Heart right ventricle (tissue), 16 donors: ENCODE results near the gene SUPT20HL2. TPM values are rescaled to one million over a fixed set of nuclear protein-coding genes. Genes with fewer than 3 reads are reported as not detected.

Experiments
- ATAC-seq, 8 donors: fragments of 200-7000 bp; cut with Tn5 transposase; one replicate each; pipeline ENCODE4 v1.9.1; 2020; ENCODE audit warnings: mild to moderate bottlenecking in 8 of 8, moderate library complexity in 8 of 8, moderate number of reproducible peaks in 1 of 8
- DNase-seq, 2 donors: peaks; one replicate each; pipeline ENCODE4 v3.0.0-alpha.2; 2020
- H3K27ac ChIP-seq, 10 donors: fragments of 200-600 bp; sonication (generic) in 2 of 10; one replicate each; pipeline versions ENCODE4 v1.5.0 to v1.8.0; 2020 to 2022; ENCODE audit warnings: mild to moderate bottlenecking in 3 of 10
- H3K27me3 ChIP-seq, 7 donors: fragments of 200-600 bp; one replicate each; pipeline ENCODE4 v1.8.0; 2021 to 2022; ENCODE audit warnings: mild to moderate bottlenecking in 2 of 7
- H3K36me3 ChIP-seq, 9 donors: fragments of 200-600 bp; sonication (generic) in 1 of 9; one replicate each; pipeline versions ENCODE4 v1.5.0 to v1.8.0; 2020 to 2022; ENCODE audit warnings: mild to moderate bottlenecking in 2 of 9
- H3K4me1 ChIP-seq, 9 donors: fragments of 200-600 bp; sonication (generic) in 1 of 9; one replicate each; pipeline versions ENCODE4 v1.5.0 to v1.8.0; 2020 to 2022; ENCODE audit warnings: mild to moderate bottlenecking in 4 of 9
- H3K4me3 ChIP-seq, 10 donors: fragments of 200-600 bp; sonication (generic) in 2 of 10; one replicate each; pipeline versions ENCODE4 v1.5.0 to v1.8.0; 2020 to 2022; ENCODE audit warnings: mild to moderate bottlenecking in 7 of 10, moderate library complexity in 2 of 10
- H3K9me3 ChIP-seq, 11 donors: fragments of 200-600 bp in 10 of 11; sonication (generic) in 2 of 11; one replicate each; pipeline versions ENCODE4 v1.5.0 to v1.8.0; 2013 to 2022; ENCODE audit warnings: mild to moderate bottlenecking in 2 of 11, control low read depth in 1 of 11, moderate library complexity in 1 of 11
- CTCF ChIP-seq, 9 donors: fragments of 200-600 bp; sonication (generic) in 2 of 9; IDR thresholded peaks; one replicate each; pipeline versions ENCODE4 v1.5.0 to v1.8.0; 2021 to 2022; ENCODE audit warnings: antibody characterized with exemption in 9 of 9, mild to moderate bottlenecking in 5 of 9, moderate library complexity in 1 of 9
- WGBS, 2 donors: extraction: QIAGEN DNeasy Blood & Tissue Kit; methylation state at CpG; one replicate each; pipeline ENCODE4 v1.1.7; 2013; ENCODE audit warnings: inconsistent platforms in 1 of 2; 5-methylcytosine and 5-hydroxymethylcytosine counted together
- intact Hi-C, 10 donors: fragments of 100-400 bp; cut with DNase I; formaldehyde crosslinking; loops; one replicate each; pipeline versions ENCODE4 v1.11.1 to v1.14.2; 2022
- polyA plus RNA-seq, 2 donors: library from polyadenylated mRNA; stranded (reverse); fragments of 200-250 nt; gene quantifications; one replicate each; pipeline ENCODE4 v1.2.3, GENCODE V29; 2013
- total RNA-seq, 10 donors: library from RNA; stranded (reverse); fragmentation: NEBNext Ultra II Directional in 3 of 10; extraction: Animal tissue kit (Norgen Biotek cat#: 25700) in 3 of 10; gene quantifications; one replicate each; pipeline versions ENCODE4 v1.2.1 to v1.2.4, GENCODE V29; 2021 to 2023
- donor health status: Arrhythmogenic right ventricular cardiomyopathy.
- donor health status: ischemic (EF 13 %, LVEDD 7.1; RV severe dilation, severe dysfunction).
- donor health status: healthy with polysubstance abuse.
- donor health status: DM: no; HTN: yes; CAD: no.
- donor health status: DM: no; HTN: no; CAD: no.
- donor health status: ischemic (EF 25% LVEDD 6.9; RV normal size, moderate dysfunction).
- donor health status: ischemic (EF 25% LVEDD 5.7; RV mildly dilated, moderate dysfunction).
- donor health status: healthy.
- donor health status: DM: yes; HTN: yes; CAD: no.
- donor health status: Ischemic cardiomyopathy.
- donor health status: ischemic (EF 35%, LVEDD 5.7; RV mildly dilated, moderate dysfunction).
- donor health status: nonischemic (EF 11% LVEDD 7.7; RV severe dilation, severe dysfunction).
- donor health status: DM: yes; HTN: yes; CAD: no.
- donor health status: PGD.
- donor health status: ischemic (EF 29% LVEDD 5.4; RV normal size, mild dysfunction).
- donor health status: nonischemic (EF 23%, LVEDD 6.1; RV moderate dilation, normal function).

The SUPT20HL2 gene
- total and polyA plus RNA-seq, 12 donors: not detected

GRCh38 chrX:24306440-24306839 is 7.4 kb downstream of the SUPT20HL2 start:
- no peak for ATAC-seq
- intact Hi-C loops: loop anchor here in 1 of 10 donors (10.0 kb wide), 1 partner anchor 58 kb away; the partner anchor contains the start of gene SUPT20HL1
- Histone ChIP-seq H3K4me3 (no peak overlapping the region), H3K9me3 (no peaks in the 10 kb centered on the region), H3K27me3 (peaks cover 0 to 76% (median 0%) of the 10 kb centered on the region in 7 donors), H3K4me1 (peaks cover 0 to 25% (median 0%) of the 10 kb centered on the region in 9 donors), H3K36me3 (no peaks in the 10 kb centered on the region), H3K27ac (no peak overlapping the region)
- TF ChIP-seq CTCF (IDR thresholded peaks at IDR 0.05): no peak
- 58 to 66% methylated on average over 6 of the region's 6 CpGs for WGBS, 2 donors
- DNase-seq: no peak

GRCh38 chrX:24305905-24306304 is 8.0 kb downstream of the SUPT20HL2 start:
- ATAC-seq (peak in 3 of 8 donors; percentile 29 to 65 (median 41)), DNase-seq (no peak)
- peaks cover 0 to 19% (median 0%) of the 10 kb centered on the region in 9 donors for H3K4me1 ChIP-seq
- no peaks in the 10 kb centered on the region for H3K36me3 ChIP-seq
- TF ChIP-seq CTCF (IDR thresholded peaks at IDR 0.05): no peak
- H3K4me3 ChIP-seq: no peak overlapping the region
- H3K27ac ChIP-seq: no peak overlapping the region
- no peaks in the 10 kb centered on the region for H3K9me3 ChIP-seq
- 47 to 56% methylated on average over 7 of the region's 7 CpGs for WGBS, 2 donors
- peaks cover 0 to 79% (median 0%) of the 10 kb centered on the region in 7 donors for H3K27me3 ChIP-seq
- intact Hi-C loops: loop anchor here in 1 of 10 donors (10.0 kb wide), 1 partner anchor 59 kb away; the partner anchor contains the start of gene SUPT20HL1

- 96 to 97% methylated on average over 2 of the region's 2 CpGs for WGBS, 2 donors
- TF ChIP-seq CTCF (IDR thresholded peaks at IDR 0.05): no peak
- Histone ChIP-seq H3K4me1 (peaks cover 0 to 9% (median 0%) of the 10 kb centered on the region in 9 donors), H3K27ac (no peak overlapping the region), H3K27me3 (peaks cover 0 to 87% (median 0%) of the 10 kb centered on the region in 7 donors), H3K4me3 (no peak overlapping the region), H3K9me3 (no peaks in the 10 kb centered on the region), H3K36me3 (no peaks in the 10 kb centered on the region)
- intact Hi-C loops: loop anchor here in 1 of 10 donors (10.0 kb wide), 1 partner anchor 63 kb away; the partner anchor contains the start of gene SUPT20HL1
- DNase-seq (no peak), ATAC-seq (no peak)
These were observed 12.1 kb downstream of the SUPT20HL2 start for GRCh38 chrX:24301806-24302205.

- DNase-seq (no peak), ATAC-seq (no peak)
- no peak for TF ChIP-seq CTCF (IDR thresholded peaks at IDR 0.05)
- Histone ChIP-seq H3K36me3 (no peaks in the 10 kb centered on the region), H3K9me3 (no peaks in the 10 kb centered on the region), H3K4me3 (no peak overlapping the region), H3K27ac (no peak overlapping the region), H3K4me1 (peaks cover 0 to 4% (median 0%) of the 10 kb centered on the region in 9 donors), H3K27me3 (peaks cover 0 to 83% (median 0%) of the 10 kb centered on the region in 7 donors)
- WGBS, 2 donors: 87 to 92% methylated on average over 1 of the region's 1 CpG
- intact Hi-C loops: loop anchor here in 1 of 10 donors (10.0 kb wide), 1 partner anchor 64 kb away; the partner anchor contains the start of gene SUPT20HL1
These were observed 12.8 kb downstream of the SUPT20HL2 start for GRCh38 chrX:24301060-24301459.
